ENCODE measurements around the gene TAF8. TPM values are rescaled to one million over a fixed set of nuclear protein-coding genes. Genes with fewer than 3 reads are reported as not detected.
A peak's percentile ranks its signal among the peaks of the same experiment; 100 is the strongest.

TAF8 gene
- total and polyA plus RNA-seq, 3 experiments from 2014 or later: 20.5 to 42.6 (median 41.7) TPM

- Mint-ChIP-seq H3K9me3 (no peaks in the 10 kb centered on the region), H3K27me3 (no peaks in the 10 kb centered on the region), H3K4me1 (no peaks in the 10 kb centered on the region), H3K27ac (no peak overlapping the region), H3K4me3 (no peak overlapping the region), H3K36me3 (peaks cover 0 to 31% (median 6%) of the 10 kb centered on the region in 3 donors)
- ChIA-PET CTCF (interaction anchor here (1.1 kb wide), 1 partner anchor 145 kb away, joined by 3 read pairs; the partner anchor contains the start of genes BYSL and MED20), POLR2A (no interaction called here)
- Histone ChIP-seq H3K27me3 (ENCODE audit: insufficient read depth, low read length, poor library complexity, severe bottlenecking) (no peaks in the 10 kb centered on the region), H3K4me1 (ENCODE audit: insufficient read depth, low read length) (no peaks in the 10 kb centered on the region), H3K4me3 (ENCODE audit: low read length) (no peak overlapping the region), H3K27ac (ENCODE audit: low read depth, low read length) (no peak overlapping the region), H3K9me3 (ENCODE audit: low read length) (no peaks in the 10 kb centered on the region), H3K36me3 (ENCODE audit: insufficient read depth, low read length) (peaks cover 39% of the 10 kb centered on the region)
- DNase-seq: no peak
Observed at GRCh38 chr6:42066156-42066675, 15.9 kb downstream of the TAF8 start.

- no peak overlapping the region for H3K4me3 ChIP-seq (ENCODE audit: low read length)
- DNase-seq: no peak
- Mint-ChIP-seq H3K36me3 (peaks cover 0 to 29% (median 10%) of the 10 kb centered on the region in 3 donors), H3K4me3 (no peak overlapping the region), H3K4me1 (peaks cover 0 to 2% (median 0%) of the 10 kb centered on the region in 3 donors), H3K27ac (no peak overlapping the region), H3K9me3 (no peaks in the 10 kb centered on the region), H3K27me3 (no peaks in the 10 kb centered on the region)
- no peaks in the 10 kb centered on the region for H3K9me3 ChIP-seq (ENCODE audit: low read length)
- no peaks in the 10 kb centered on the region for H3K4me1 ChIP-seq (ENCODE audit: insufficient read depth, low read length)
- no peak overlapping the region for H3K27ac ChIP-seq (ENCODE audit: low read depth, low read length)
- CTCF ChIA-PET: interaction anchor here (1.4 kb wide), 1 partner anchor 36 kb away, joined by 3 read pairs; no protein-coding TSS in a partner anchor
- no peaks in the 10 kb centered on the region for H3K27me3 ChIP-seq (ENCODE audit: insufficient read depth, low read length, poor library complexity, severe bottlenecking)
- POLR2A ChIA-PET: no interaction called here
- peaks cover 46% of the 10 kb centered on the region for H3K36me3 ChIP-seq (ENCODE audit: insufficient read depth, low read length)
Observed at GRCh38 chr6:42068173-42068572, 17.8 kb downstream of the TAF8 start.

- Histone ChIP-seq H3K9me3 (ENCODE audit: low read length) (no peaks in the 10 kb centered on the region), H3K27ac (ENCODE audit: low read depth, low read length) (no peak overlapping the region), H3K4me3 (ENCODE audit: low read length) (no peak overlapping the region), H3K36me3 (ENCODE audit: insufficient read depth, low read length) (peaks cover 46% of the 10 kb centered on the region), H3K27me3 (ENCODE audit: insufficient read depth, low read length, poor library complexity, severe bottlenecking) (no peaks in the 10 kb centered on the region), H3K4me1 (ENCODE audit: insufficient read depth, low read length) (no peaks in the 10 kb centered on the region)
- ChIA-PET CTCF (no interaction called here), POLR2A (no interaction called here)
- Mint-ChIP-seq H3K36me3 (peaks cover 8 to 30% (median 17%) of the 10 kb centered on the region in 3 donors), H3K9me3 (no peaks in the 10 kb centered on the region), H3K27me3 (no peaks in the 10 kb centered on the region), H3K4me3 (no peak overlapping the region), H3K27ac (no peak overlapping the region), H3K4me1 (peaks cover 0 to 2% (median 0%) of the 10 kb centered on the region in 3 donors)
- DNase-seq: no peak
Observed at GRCh38 chr6:42068872-42069522, 18.7 kb downstream of the TAF8 start.

- no peak for DNase-seq
- no peaks in the 10 kb centered on the region for H3K4me1 ChIP-seq (ENCODE audit: insufficient read depth, low read length)
- H3K9me3 Mint-ChIP-seq: no peaks in the 10 kb centered on the region
- no peaks in the 10 kb centered on the region for H3K9me3 ChIP-seq (ENCODE audit: low read length)
- H3K27ac ChIP-seq (ENCODE audit: low read depth, low read length): no peak overlapping the region
- no peaks in the 10 kb centered on the region for H3K27me3 Mint-ChIP-seq
- CTCF ChIA-PET: no interaction called here
- H3K27me3 ChIP-seq (ENCODE audit: insufficient read depth, low read length, poor library complexity, severe bottlenecking): no peaks in the 10 kb centered on the region
- H3K4me3 Mint-ChIP-seq: no peak overlapping the region
- peaks cover 40% of the 10 kb centered on the region for H3K36me3 ChIP-seq (ENCODE audit: insufficient read depth, low read length)
- H3K27ac Mint-ChIP-seq: peak overlapping the region in 1 of 8 donors; percentile 10
- H3K36me3 Mint-ChIP-seq: peaks cover 9 to 44% (median 15%) of the 10 kb centered on the region in 3 donors
- POLR2A ChIA-PET: no interaction called here
- H3K4me1 Mint-ChIP-seq: peaks cover 0 to 4% (median 2%) of the 10 kb centered on the region in 3 donors
- no peak overlapping the region for H3K4me3 ChIP-seq (ENCODE audit: low read length)
Observed at GRCh38 chr6:42071881-42072583, 21.7 kb downstream of the TAF8 start.

- POLR2A ChIA-PET: no interaction called here
- CTCF ChIA-PET: interaction anchor here (0.8 to 1.2 kb wide), 4 partner anchors 29 to 474 kb away, joined by 3 read pairs; no protein-coding TSS in a partner anchor
- H3K27me3 ChIP-seq (ENCODE audit: insufficient read depth, low read length, poor library complexity, severe bottlenecking): no peaks in the 10 kb centered on the region
Observed at GRCh38 chr6:42073287-42073686, 23.0 kb downstream of the TAF8 start.

GRCh38 chr6:42075159-42075838, 25.0 kb downstream of the TAF8 start:
- H3K4me3 Mint-ChIP-seq: no peak overlapping the region
- ChIA-PET CTCF (interaction anchor here (1.6 kb wide), 1 partner anchor 29 kb away, joined by 6 read pairs; no protein-coding TSS in a partner anchor), POLR2A (no interaction called here)
- Histone ChIP-seq H3K4me3 (ENCODE audit: low read length) (no peak overlapping the region), H3K27ac (ENCODE audit: low read depth, low read length) (no peak overlapping the region), H3K36me3 (ENCODE audit: insufficient read depth, low read length) (peaks cover 22% of the 10 kb centered on the region), H3K4me1 (ENCODE audit: insufficient read depth, low read length) (no peaks in the 10 kb centered on the region), H3K9me3 (ENCODE audit: low read length) (no peaks in the 10 kb centered on the region), H3K27me3 (ENCODE audit: insufficient read depth, low read length, poor library complexity, severe bottlenecking) (no peaks in the 10 kb centered on the region)
- H3K27ac Mint-ChIP-seq: peak overlapping the region in 4 of 8 donors; percentile 49 to 73 (median 64)
- H3K36me3 Mint-ChIP-seq: peaks cover 9 to 74% (median 20%) of the 10 kb centered on the region in 3 donors
- DNase-seq: peak; percentile 12 to 61 (median 18)
- no peaks in the 10 kb centered on the region for H3K27me3 Mint-ChIP-seq
- H3K4me1 Mint-ChIP-seq: peaks cover 0 to 4% (median 2%) of the 10 kb centered on the region in 3 donors
- no peaks in the 10 kb centered on the region for H3K9me3 Mint-ChIP-seq

More at GRCh38 chr6:42073287-42073686, 23.0 kb downstream of the TAF8 start:
- no peak overlapping the region for H3K27ac ChIP-seq (ENCODE audit: low read depth, low read length)
- Mint-ChIP-seq H3K27ac (peak overlapping the region in 5 of 8 donors; percentile 2 to 81 (median 64)), H3K9me3 (no peaks in the 10 kb centered on the region), H3K36me3 (peaks cover 9 to 57% (median 15%) of the 10 kb centered on the region in 3 donors), H3K4me3 (no peak overlapping the region), H3K4me1 (peaks cover 0 to 4% (median 2%) of the 10 kb centered on the region in 3 donors), H3K27me3 (no peaks in the 10 kb centered on the region)
- no peak for DNase-seq
- H3K9me3 ChIP-seq (ENCODE audit: low read length): no peaks in the 10 kb centered on the region
- H3K4me3 ChIP-seq (ENCODE audit: low read length): no peak overlapping the region
- no peaks in the 10 kb centered on the region for H3K4me1 ChIP-seq (ENCODE audit: insufficient read depth, low read length)
- H3K36me3 ChIP-seq (ENCODE audit: insufficient read depth, low read length): peaks cover 38% of the 10 kb centered on the region

GRCh38 chr6:42078386-42078785, 28.1 kb downstream of the TAF8 start:
- Histone ChIP-seq H3K36me3 (ENCODE audit: insufficient read depth, low read length) (peaks cover 18% of the 10 kb centered on the region), H3K4me3 (ENCODE audit: low read length) (no peak overlapping the region), H3K9me3 (ENCODE audit: low read length) (no peaks in the 10 kb centered on the region), H3K27ac (ENCODE audit: low read depth, low read length) (no peak overlapping the region), H3K27me3 (ENCODE audit: insufficient read depth, low read length, poor library complexity, severe bottlenecking) (no peaks in the 10 kb centered on the region), H3K4me1 (ENCODE audit: insufficient read depth, low read length) (no peaks in the 10 kb centered on the region)
- DNase-seq: no peak
- Mint-ChIP-seq H3K4me1 (peaks cover 0 to 4% (median under 1%) of the 10 kb centered on the region in 3 donors), H3K27ac (peak overlapping the region in 1 of 8 donors; percentile 56), H3K36me3 (peaks cover 7 to 76% (median 18%) of the 10 kb centered on the region in 3 donors), H3K27me3 (no peaks in the 10 kb centered on the region), H3K4me3 (no peak overlapping the region), H3K9me3 (no peaks in the 10 kb centered on the region)
- ChIA-PET POLR2A (no interaction called here), CTCF (interaction anchor here (1.5 to 2.8 kb wide), 2 partner anchors 25 to 469 kb away, joined by 4 to 7 read pairs; no protein-coding TSS in a partner anchor)

Data from CD8-positive, alpha-beta memory T cell (primary cell).